CD4-positive, alpha-beta T cell treated with Interleukin-2 at 100 ng/mL for 4 hours (primary cell): ENCODE results near the gene RBFOX2.

Experiments used
- DNase-seq: peaks from one replicate; pipeline ENCODE4 v3.0.0-alpha.2; 2020; ENCODE audit warnings: low spot score

The RBFOX2 gene

DNA sequence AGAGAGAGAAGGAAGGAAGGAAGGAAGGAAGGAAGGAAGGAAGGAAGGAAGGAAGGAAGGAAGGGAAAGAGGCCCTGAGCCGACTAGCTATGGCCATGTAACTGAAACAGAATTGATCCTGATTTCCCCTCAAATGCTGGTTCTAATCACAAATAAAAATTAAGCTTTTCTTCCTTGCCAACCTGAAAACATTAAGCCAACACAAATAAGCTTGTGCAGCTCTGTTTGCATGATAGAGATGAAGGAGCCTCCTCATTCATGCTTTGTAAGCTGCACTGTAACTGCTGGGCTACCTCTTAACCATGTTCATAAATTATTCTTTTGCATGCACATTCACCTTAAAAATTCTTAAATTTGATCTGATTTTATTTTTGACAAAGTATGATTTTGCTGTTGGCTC is 338.6 kb downstream of the RBFOX2 start:
- no peak for DNase-seq

DNA sequence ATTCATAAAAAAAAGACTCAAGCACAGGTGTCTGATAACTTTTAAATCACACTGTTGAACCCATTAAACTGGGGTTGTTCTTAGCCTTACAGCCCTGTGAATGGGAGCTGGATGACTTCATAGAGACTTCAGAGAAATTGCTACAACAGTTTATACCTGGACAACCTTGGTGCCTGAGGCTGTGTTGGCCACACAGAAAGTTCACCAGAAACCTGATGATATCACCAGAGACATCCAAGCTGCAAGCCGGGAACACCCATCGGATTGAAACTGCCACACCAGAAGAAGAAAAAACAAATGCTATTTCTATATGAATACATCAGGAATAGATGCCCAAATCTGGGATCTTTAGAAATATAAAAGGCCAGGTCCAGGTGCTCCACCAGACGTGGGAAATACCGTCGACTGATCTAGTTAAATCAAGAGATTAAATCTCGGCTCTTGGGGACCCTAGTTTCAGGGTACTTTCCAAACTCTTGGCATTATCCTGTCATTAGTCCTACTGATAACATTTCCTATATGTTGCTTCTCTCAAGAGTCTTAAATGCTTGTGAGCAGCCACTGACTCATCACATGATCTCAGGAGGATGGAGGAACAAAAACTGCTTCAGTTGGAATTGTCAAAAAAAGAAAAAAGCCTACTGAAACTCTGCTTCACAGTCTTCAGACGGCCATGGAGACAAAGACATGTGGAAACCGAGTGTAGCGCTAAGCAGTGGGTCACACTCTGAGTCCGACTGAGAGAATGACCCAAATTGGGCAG is 339.5 kb downstream of the RBFOX2 start:
- no peak for DNase-seq
